Esophagus squamous epithelium (tissue), 4 donors: ENCODE measurements around the gene NPY4R.
"Not testable (repeated sequence)": the region's sequence is repeated elsewhere in the genome, so short reads cannot be mapped to it uniquely, and the experiment has no call there.

Experiments used
- POLR2A ChIP-seq, 4 donors: fragments of 450-650 bp; IDR thresholded peaks; one replicate each; pipeline ENCODE4 v1.6.1; 2017; ENCODE audit warnings: antibody characterized with exemption in 4 of 4, mild to moderate bottlenecking in 4 of 4, moderate library complexity in 3 of 4
- TF ChIP-seq, protein P1 (sequence below), 6 experiments: fragments of 450-650 bp in 4 of 6; fragments of 200-600 bp in 2 of 6; sonication (generic) in 2 of 6; IDR thresholded peaks; one replicate each; pipeline ENCODE4 v1.5.1; 2016 to 2019; ENCODE audit warnings: antibody characterized with exemption in 6 of 6, mild to moderate bottlenecking in 4 of 6, moderate library complexity in 4 of 6

DNA sequence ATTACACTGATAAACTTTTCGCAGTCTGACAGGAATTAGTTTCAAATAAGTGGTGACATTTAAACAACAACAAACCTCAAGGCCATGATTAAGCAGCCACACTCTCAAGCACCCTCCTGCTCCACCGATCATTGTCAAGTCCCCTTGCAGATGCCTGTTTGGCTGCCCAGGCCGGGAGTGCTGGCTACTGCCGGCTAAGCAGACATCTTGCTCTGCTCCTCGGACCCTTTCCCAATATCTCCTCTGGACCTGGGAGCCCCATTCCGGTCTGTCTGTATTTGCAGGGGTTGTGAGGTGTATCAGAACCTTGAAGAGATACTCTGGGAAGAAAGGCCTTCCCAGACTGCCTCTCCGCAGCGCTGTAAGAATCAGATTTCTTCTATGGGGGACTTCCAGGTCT lies 14.9 kb downstream of the NPY4R start:
- TF ChIP-seq POLR2A (IDR thresholded peaks at IDR 0.05), result not testable (repeated sequence)
- TF ChIP-seq, protein P1, sequence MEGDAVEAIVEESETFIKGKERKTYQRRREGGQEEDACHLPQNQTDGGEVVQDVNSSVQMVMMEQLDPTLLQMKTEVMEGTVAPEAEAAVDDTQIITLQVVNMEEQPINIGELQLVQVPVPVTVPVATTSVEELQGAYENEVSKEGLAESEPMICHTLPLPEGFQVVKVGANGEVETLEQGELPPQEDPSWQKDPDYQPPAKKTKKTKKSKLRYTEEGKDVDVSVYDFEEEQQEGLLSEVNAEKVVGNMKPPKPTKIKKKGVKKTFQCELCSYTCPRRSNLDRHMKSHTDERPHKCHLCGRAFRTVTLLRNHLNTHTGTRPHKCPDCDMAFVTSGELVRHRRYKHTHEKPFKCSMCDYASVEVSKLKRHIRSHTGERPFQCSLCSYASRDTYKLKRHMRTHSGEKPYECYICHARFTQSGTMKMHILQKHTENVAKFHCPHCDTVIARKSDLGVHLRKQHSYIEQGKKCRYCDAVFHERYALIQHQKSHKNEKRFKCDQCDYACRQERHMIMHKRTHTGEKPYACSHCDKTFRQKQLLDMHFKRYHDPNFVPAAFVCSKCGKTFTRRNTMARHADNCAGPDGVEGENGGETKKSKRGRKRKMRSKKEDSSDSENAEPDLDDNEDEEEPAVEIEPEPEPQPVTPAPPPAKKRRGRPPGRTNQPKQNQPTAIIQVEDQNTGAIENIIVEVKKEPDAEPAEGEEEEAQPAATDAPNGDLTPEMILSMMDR (IDR thresholded peaks at IDR 0.05), result not testable (repeated sequence)
